Hematopoietic multipotent progenitor cell treated with erythropoietin and hydrocortisone succinate and interleukin-3 and kit ligand, for 17 days (in vitro differentiated cells): ENCODE measurements around the gene ATP5PD.

Source experiments
- DNase-seq: peaks from one replicate; pipeline ENCODE4 v3.0.0-alpha.2; 2015; ENCODE audit warnings: low spot score

Gene ATP5PD

DNA sequence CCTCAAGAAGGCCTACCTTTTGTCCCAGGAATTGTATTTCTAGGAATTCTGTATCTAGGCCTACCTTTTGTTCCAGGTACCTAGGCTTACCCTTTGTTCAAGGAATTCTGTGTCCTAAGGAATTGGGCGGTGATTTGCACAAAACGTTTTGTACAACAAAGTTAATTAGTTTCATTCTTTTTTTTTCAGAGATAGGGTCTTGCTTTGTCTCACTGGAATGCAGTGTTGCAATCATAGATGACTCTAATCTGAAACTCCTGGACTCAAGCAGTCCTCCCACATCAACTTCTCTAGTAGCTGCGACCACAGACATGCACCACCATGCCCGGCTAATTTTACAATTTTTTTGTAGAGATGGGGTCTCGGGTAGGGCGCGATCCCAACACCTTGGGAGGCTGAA lies 52.3 kb downstream of the ATP5PD start:
- DNase-seq, result no peak

DNA sequence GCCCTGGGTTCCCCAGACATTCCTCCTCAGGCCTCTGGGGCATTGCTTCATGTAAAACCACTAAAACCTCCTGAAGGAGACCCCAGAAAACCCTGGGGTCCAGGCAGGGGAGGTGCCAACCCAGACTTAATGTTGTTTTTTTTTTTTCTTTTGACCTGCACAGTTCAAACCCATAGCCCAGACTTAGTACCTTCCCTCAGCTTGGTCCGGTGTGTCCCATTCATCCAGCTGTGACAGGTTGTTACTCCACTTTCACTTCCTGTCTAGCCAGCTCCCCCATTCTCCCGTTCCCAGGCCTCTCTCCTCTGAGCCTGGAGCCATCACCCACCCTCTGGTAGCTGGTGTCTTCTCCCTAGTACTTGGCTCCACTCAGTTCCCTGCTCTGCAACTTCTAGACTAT lies 54.5 kb downstream of the ATP5PD start:
- DNase-seq, result no peak

DNA sequence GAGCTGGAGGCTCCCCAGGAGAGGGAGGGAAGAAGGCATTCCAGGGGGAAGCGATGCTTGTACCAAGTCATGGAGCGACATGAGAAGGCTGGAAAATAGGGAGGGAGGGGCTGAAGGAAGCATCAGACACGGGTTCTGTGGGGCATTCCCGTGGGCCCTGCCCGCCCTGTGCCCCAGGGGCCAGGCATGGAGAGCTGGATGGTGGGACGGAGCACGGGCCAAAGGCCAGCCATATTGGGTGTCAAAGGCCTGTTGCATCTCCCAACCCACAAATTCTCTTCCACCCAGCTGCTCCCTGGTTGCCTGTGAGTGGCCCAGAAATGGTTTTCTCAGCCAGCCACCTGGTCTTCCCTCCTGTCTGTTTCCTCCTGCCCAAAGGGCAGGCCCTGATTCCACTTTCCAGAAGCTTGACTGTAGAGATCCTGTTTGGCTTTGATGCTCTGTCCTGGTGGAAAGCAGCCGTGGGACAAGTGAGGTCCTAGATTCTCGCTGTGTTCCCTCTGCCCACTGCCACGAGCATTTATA lies 56.1 kb downstream of the ATP5PD start:
- DNase-seq, result no peak
